Liver (tissue), 9 donors: Measurements from ENCODE around the gene NDUFB2. TPM values are rescaled to one million over a fixed set of nuclear protein-coding genes. Genes with fewer than 3 reads are reported as not detected.

Source experiments
- DNase-seq: peaks from one replicate; pipeline ENCODE4 v3.0.0-alpha.2; 2017; ENCODE audit warnings: low spot score
- H3K27ac ChIP-seq, 2 donors: one replicate each; pipeline ENCODE4 v1.7.0; 2013; ENCODE audit warnings: inconsistent platforms in 2 of 2, low read length in 2 of 2, control low read depth in 1 of 2, low read depth in 1 of 2, mild to moderate bottlenecking in 1 of 2
- H3K27me3 ChIP-seq, 4 donors: one replicate each; pipeline versions ENCODE4 v1.6.1 to v1.7.0; 2013; ENCODE audit warnings: low read length in 3 of 4, inconsistent platforms in 1 of 4, mild to moderate bottlenecking in 1 of 4, moderate library complexity in 1 of 4; ENCODE audit not compliant: control insufficient read depth in 4 of 4, insufficient read depth in 4 of 4
- H3K36me3 ChIP-seq, 4 donors: one replicate each; pipeline versions ENCODE4 v1.6.1 to v1.7.0; 2013; ENCODE audit warnings: low read length in 3 of 4, mild to moderate bottlenecking in 3 of 4, low read depth in 1 of 4, moderate library complexity in 1 of 4; ENCODE audit not compliant: control insufficient read depth in 4 of 4, insufficient read depth in 3 of 4
- H3K4me1 ChIP-seq, 4 donors: one replicate each; pipeline versions ENCODE4 v1.6.1 to v1.7.0; 2013; ENCODE audit warnings: low read length in 3 of 4, mild to moderate bottlenecking in 3 of 4, moderate library complexity in 1 of 4; ENCODE audit not compliant: control insufficient read depth in 4 of 4, insufficient read depth in 4 of 4
- H3K4me3 ChIP-seq, 3 donors: one replicate each; pipeline versions ENCODE4 v1.6.1 to v1.7.0; 2013; ENCODE audit warnings: low read length in 3 of 3, control low read depth in 1 of 3, low read depth in 1 of 3, mild to moderate bottlenecking in 1 of 3
- H3K9ac ChIP-seq, 2 donors: one replicate each; pipeline ENCODE4 v1.7.0; 2013; ENCODE audit warnings: low read length in 2 of 2, mild to moderate bottlenecking in 2 of 2, moderate library complexity in 2 of 2, control low read depth in 1 of 2, low read depth in 1 of 2
- H3K9me3 ChIP-seq, 4 donors: one replicate each; pipeline versions ENCODE4 v1.6.1 to v1.7.0; 2013; ENCODE audit warnings: low read length in 3 of 4; ENCODE audit not compliant: control insufficient read depth in 4 of 4
- ATF3 ChIP-seq: IDR thresholded peaks from 2 replicates; pipeline ENCODE4 v1.6.1; 2016; ENCODE audit warnings: antibody characterized with exemption
- CTCF ChIP-seq: fragments of 150-350 bp; IDR thresholded peaks from 2 replicates; pipeline ENCODE4 v1.5.1; 2017; ENCODE audit warnings: improper control_type of control experiment, low read depth, low read length; ENCODE audit not compliant: missing input control
- EGR1 ChIP-seq, 2 donors: IDR thresholded peaks; 2 replicates each; pipeline ENCODE4 v1.6.1; 2016 to 2018; ENCODE audit warnings: antibody characterized with exemption in 2 of 2, low read depth in 2 of 2
- FOXA1 ChIP-seq: IDR thresholded peaks from 2 replicates; pipeline ENCODE4 v1.6.1; 2016; ENCODE audit warnings: antibody characterized with exemption
- GABPA ChIP-seq, 2 donors: IDR thresholded peaks in 1 of 2; conservative IDR thresholded peaks in 1 of 2; 2 replicates each; pipeline ENCODE4 v1.6.1; 2016; ENCODE audit warnings: antibody characterized with exemption in 2 of 2, mild to moderate bottlenecking in 1 of 2, moderate library complexity in 1 of 2
- HNF4A ChIP-seq, 2 donors: conservative IDR thresholded peaks; 2 replicates each; pipeline ENCODE4 v1.6.1; 2016; ENCODE audit warnings: antibody characterized with exemption in 2 of 2, mild to moderate bottlenecking in 2 of 2
- HNF4G ChIP-seq: IDR thresholded peaks from 2 replicates; pipeline ENCODE4 v1.6.1; 2016; ENCODE audit warnings: antibody characterized with exemption
- MAX ChIP-seq: IDR thresholded peaks from 2 replicates; pipeline ENCODE4 v1.6.1; 2016; ENCODE audit warnings: antibody characterized with exemption
- NR2F2 ChIP-seq: IDR thresholded peaks from 2 replicates; pipeline ENCODE4 v1.6.1; 2016; ENCODE audit warnings: antibody characterized with exemption
- RAD21 ChIP-seq, 2 donors: IDR thresholded peaks; 2 replicates each; pipeline ENCODE4 v1.6.1; 2016; ENCODE audit warnings: antibody characterized with exemption in 2 of 2, mild to moderate bottlenecking in 2 of 2
- REST ChIP-seq: IDR thresholded peaks from 2 replicates; pipeline ENCODE4 v1.6.1; 2016; ENCODE audit warnings: antibody characterized with exemption, mild to moderate bottlenecking
- YY1 ChIP-seq: IDR thresholded peaks from 2 replicates; pipeline ENCODE4 v1.6.1; 2016; ENCODE audit warnings: antibody characterized with exemption, mild to moderate bottlenecking
- WGBS: extraction: QIAGEN DNeasy Blood & Tissue Kit; methylation state at CpG from one replicate; pipeline ENCODE4 v1.1.7; 2013; 5-methylcytosine and 5-hydroxymethylcytosine counted together
- polyA plus RNA-seq, 2 donors: library from polyadenylated mRNA; stranded (reverse) in 1 of 2; unstranded in 1 of 2; fragments of 200-250 nt in 1 of 2; fragments of >200 nt in 1 of 2; fragmentation: Nextera tagmentation in 1 of 2; extraction: Ambion mirVana in 1 of 2; gene quantifications; one replicate each; pipeline versions ENCODE4 v1.2.1 to v1.2.3, GENCODE V29; 2013 to 2015
- total RNA-seq, 2 donors: library from RNA; depleted of rRNA; stranded (reverse); fragments of >200 nt; gene quantifications; one replicate each; pipeline ENCODE4 v1.2.3, GENCODE V29; 2014
- donor health status: healthy.
- donor health status: healthy.
- donor health status: healthy.
- donor health status: healthy.
- donor health status: healthy.

Gene NDUFB2
- total RNA-seq (10 to 100 TPM; 60.4 to 95.0 TPM), polyA plus RNA-seq (100 to 1,000 TPM; 206 to 435 TPM)

- DNase-seq = peak; percentile 95
- peak within 1 kb of the TSS; percentile 33 to 63 for H3K9ac ChIP-seq
- WGBS = under 1% methylated on average over 82 of the region's 82 CpGs
Measured at GRCh38 chr7:140696680-140697446, at the start of gene NDUFB2. Gene NDUFB2 (plus strand): TSS chr7:140696708. CDS start chr7:140696745, 37 bp downstream.

GRCh38 chr7:140646931-140647647 lies 49.4 kb upstream of the NDUFB2 start:
- TF ChIP-seq FOXA1 = no peak
- no peak for TF ChIP-seq EGR1 (IDR thresholded peaks at IDR 0.05; ENCODE audit: low read depth in 2 of 2)
- no peak for TF ChIP-seq ATF3
- TF ChIP-seq NR2F2 = no peak
- TF ChIP-seq CTCF = peak; percentile 41
- TF ChIP-seq RAD21 (IDR thresholded peaks at IDR 0.05) = peak; percentile 10 to 60
- no peaks in the 10 kb centered on the region for H3K4me1 ChIP-seq
- no peak for DNase-seq

More at GRCh38 chr7:140696680-140697446, at the start of gene NDUFB2:
- Histone ChIP-seq H3K9me3 (no peaks in the 10 kb centered on the region), H3K4me1 (peaks cover 7 to 23% (median 15%) of the 10 kb centered on the region in 4 donors), H3K27me3 (no peaks in the 10 kb centered on the region), H3K36me3 (no peaks in the 10 kb centered on the region), H3K27ac (peak within 1 kb of the TSS; percentile 80 to 87), H3K4me3 (peak within 1 kb of the TSS; percentile 57 to 89 (median 87))
- peak; percentile 77 for TF ChIP-seq YY1
- TF ChIP-seq REST = no peak
- no peak for TF ChIP-seq HNF4G
- TF ChIP-seq GABPA (IDR thresholded peaks at IDR 0.05 in 1 of 2, conservative IDR thresholded peaks at IDR 0.05 in 1 of 2) = peak in 1 of 2 donors; percentile 27
- peak; percentile 54 for TF ChIP-seq MAX
- no peak for TF ChIP-seq HNF4A (conservative IDR thresholded peaks at IDR 0.05)

More at GRCh38 chr7:140646931-140647647, 49.4 kb upstream of the NDUFB2 start:
- H3K27ac ChIP-seq = no peak overlapping the region
- H3K4me3 ChIP-seq = no peak overlapping the region
- no peaks in the 10 kb centered on the region for H3K27me3 ChIP-seq
- H3K36me3 ChIP-seq = no peaks in the 10 kb centered on the region
- WGBS = 37% methylated on average over 8 of the region's 8 CpGs
- H3K9me3 ChIP-seq = no peaks in the 10 kb centered on the region
- H3K9ac ChIP-seq = no peak overlapping the region
